Measurements from ENCODE around the gene ATXN10.

DNA sequence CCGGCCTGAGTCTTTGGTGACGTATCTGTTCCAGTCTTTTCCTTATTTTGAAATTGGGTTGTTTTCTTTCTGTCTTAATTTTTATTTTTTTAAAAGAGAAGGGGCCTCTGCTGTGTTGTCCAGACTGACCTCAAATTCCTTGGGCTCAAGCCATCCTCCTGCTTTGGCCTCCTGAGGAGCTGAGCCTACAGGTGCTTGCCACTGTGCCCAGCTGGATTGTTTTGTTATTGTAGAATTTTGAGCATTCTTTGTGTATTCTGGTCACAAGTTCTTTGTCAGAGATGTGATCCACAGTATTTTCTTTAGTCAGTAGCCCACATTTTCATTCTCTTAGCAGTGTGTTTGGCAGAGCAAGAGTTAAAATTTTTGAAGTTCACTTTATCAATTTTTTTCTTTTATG lies 100.1 kb downstream of the ATXN10 start:
- TF ChIP-seq, protein P1, sequence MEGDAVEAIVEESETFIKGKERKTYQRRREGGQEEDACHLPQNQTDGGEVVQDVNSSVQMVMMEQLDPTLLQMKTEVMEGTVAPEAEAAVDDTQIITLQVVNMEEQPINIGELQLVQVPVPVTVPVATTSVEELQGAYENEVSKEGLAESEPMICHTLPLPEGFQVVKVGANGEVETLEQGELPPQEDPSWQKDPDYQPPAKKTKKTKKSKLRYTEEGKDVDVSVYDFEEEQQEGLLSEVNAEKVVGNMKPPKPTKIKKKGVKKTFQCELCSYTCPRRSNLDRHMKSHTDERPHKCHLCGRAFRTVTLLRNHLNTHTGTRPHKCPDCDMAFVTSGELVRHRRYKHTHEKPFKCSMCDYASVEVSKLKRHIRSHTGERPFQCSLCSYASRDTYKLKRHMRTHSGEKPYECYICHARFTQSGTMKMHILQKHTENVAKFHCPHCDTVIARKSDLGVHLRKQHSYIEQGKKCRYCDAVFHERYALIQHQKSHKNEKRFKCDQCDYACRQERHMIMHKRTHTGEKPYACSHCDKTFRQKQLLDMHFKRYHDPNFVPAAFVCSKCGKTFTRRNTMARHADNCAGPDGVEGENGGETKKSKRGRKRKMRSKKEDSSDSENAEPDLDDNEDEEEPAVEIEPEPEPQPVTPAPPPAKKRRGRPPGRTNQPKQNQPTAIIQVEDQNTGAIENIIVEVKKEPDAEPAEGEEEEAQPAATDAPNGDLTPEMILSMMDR (IDR thresholded peaks at IDR 0.05), result no peak
- no peak for TF ChIP-seq POLR2A (IDR thresholded peaks at IDR 0.05)
